Fibroblast of lung (primary cell): ENCODE results near the gene IMPG1. TPM values are rescaled to one million over a fixed set of nuclear protein-coding genes. Genes with fewer than 3 reads are reported as not detected.

Experiments
- DNase-seq, 2 donors: peaks; one replicate each; pipeline versions ENCODE4 v3.0.0 to v3.0.0-alpha.2; 2010; ENCODE audit warnings: low read depth in 2 of 2
- H2AFZ ChIP-seq: 2 replicates; pipeline ENCODE4 v1.5.1; 2012; ENCODE audit warnings: low read length, control low read depth, inconsistent platforms
- H3K27ac ChIP-seq: 2 replicates; pipeline ENCODE4 v1.5.1; 2011; ENCODE audit warnings: low read length, control low read depth; ENCODE audit not compliant: insufficient read depth
- H3K27me3 ChIP-seq: 2 replicates; pipeline ENCODE4 v1.5.1; 2011; ENCODE audit warnings: mild to moderate bottlenecking, low read length; ENCODE audit not compliant: control insufficient read depth, insufficient read depth
- H3K36me3 ChIP-seq: 2 replicates; pipeline ENCODE4 v1.5.1; 2011; ENCODE audit warnings: low read length; ENCODE audit not compliant: control insufficient read depth, insufficient read depth
- H3K4me1 ChIP-seq: 2 replicates; pipeline ENCODE4 v1.5.1; 2011; ENCODE audit warnings: low read length; ENCODE audit not compliant: control insufficient read depth, insufficient read depth; ENCODE audit errors: extremely low read depth
- H3K4me2 ChIP-seq: 2 replicates; pipeline ENCODE4 v1.5.1; 2011; ENCODE audit warnings: low read length, control low read depth; ENCODE audit not compliant: insufficient read depth; ENCODE audit errors: extremely low read depth
- H3K4me3 ChIP-seq, 4 experiments: fragments of 200-600 bp in 1 of 4; sonication (generic) in 1 of 4; replicated peaks in 1 of 4; 2 replicates each; pipeline ENCODE4 v1.5.1; 2011 to 2016; ENCODE audit warnings: low read length in 4 of 4, low read depth in 3 of 4, mild to moderate bottlenecking in 3 of 4, control low read depth in 2 of 4, inconsistent platforms in 1 of 4, mixed read lengths in 1 of 4; ENCODE audit not compliant: insufficient read depth in 1 of 4; ENCODE audit errors: control extremely low read depth in 1 of 4
- H3K79me2 ChIP-seq: 2 replicates; pipeline ENCODE4 v1.5.1; 2012; ENCODE audit warnings: mild to moderate bottlenecking, low read length, inconsistent platforms; ENCODE audit not compliant: control insufficient read depth, insufficient read depth
- H3K9ac ChIP-seq: 2 replicates; pipeline ENCODE4 v1.5.1; 2011; ENCODE audit warnings: mild to moderate bottlenecking, low read length, control low read depth; ENCODE audit not compliant: insufficient read depth
- H3K9me3 ChIP-seq: 2 replicates; pipeline ENCODE4 v1.5.1; 2012; ENCODE audit warnings: low read depth, low read length; ENCODE audit not compliant: control insufficient read depth, insufficient read depth
- H4K20me1 ChIP-seq: 2 replicates; pipeline ENCODE4 v1.5.1; 2011; ENCODE audit warnings: low read length; ENCODE audit not compliant: control insufficient read depth, insufficient read depth; ENCODE audit errors: extremely low read depth
- EZH2 ChIP-seq: IDR thresholded peaks from 2 replicates; pipeline ENCODE4 v1.5.1; 2012; ENCODE audit warnings: low read length, control low read depth, mild to moderate bottlenecking; ENCODE audit errors: missing control alignments
- polyA plus RNA-seq, 2 donors: library from polyadenylated mRNA; depleted of rRNA in 1 of 2; stranded (reverse) in 1 of 2; unstranded in 1 of 2; fragments of >200 nt; gene quantifications; 2 replicates each; pipeline ENCODE4 v1.2.1, GENCODE V29; 2011 to 2012; ENCODE audit warnings: missing spikeins in 1 of 2
- total RNA-seq: library from RNA; depleted of rRNA; stranded (reverse); fragments of >200 nt; gene quantifications from 2 replicates; pipeline ENCODE4 v1.2.1, GENCODE V29; 2014
- TF ChIP-seq, protein P1 (sequence below), 2 donors: IDR thresholded peaks in 1 of 2; conservative IDR thresholded peaks in 1 of 2; 1 replicate in 1 of 2; 2 replicates in 1 of 2; pipeline ENCODE4 v1.5.1; 2011 to 2012; ENCODE audit warnings: low read length in 2 of 2, control low read depth in 1 of 2, inconsistent platforms in 1 of 2, low read depth in 1 of 2, mild to moderate bottlenecking in 1 of 2

IMPG1 gene
- total and polyA plus RNA-seq, 2 donors (not counting 1 experiment from before 2014, with no cell fraction given) = 0.17 TPM; not detected in 1

DNA sequence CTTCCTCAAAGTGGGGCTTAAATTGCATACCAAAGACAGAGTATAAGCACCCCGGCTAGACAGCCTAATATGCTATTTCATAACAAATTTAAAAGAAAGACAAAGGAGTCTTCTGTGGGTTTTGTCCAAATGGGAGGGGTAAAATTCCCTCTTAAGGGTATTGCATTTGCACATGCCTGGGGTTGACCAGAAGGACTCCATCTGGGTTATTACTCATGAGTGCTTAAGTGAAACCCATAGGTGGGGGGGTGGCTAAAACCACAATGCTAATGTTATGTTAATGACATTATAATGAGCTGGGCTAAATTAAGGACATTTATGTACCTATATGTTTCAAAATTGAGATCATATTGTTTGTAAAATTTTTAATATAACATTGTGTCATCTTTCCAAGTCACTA is 15.0 kb downstream of the IMPG1 start:
- H3K36me3 ChIP-seq = no peaks in the 10 kb centered on the region
- TF ChIP-seq, protein P1, sequence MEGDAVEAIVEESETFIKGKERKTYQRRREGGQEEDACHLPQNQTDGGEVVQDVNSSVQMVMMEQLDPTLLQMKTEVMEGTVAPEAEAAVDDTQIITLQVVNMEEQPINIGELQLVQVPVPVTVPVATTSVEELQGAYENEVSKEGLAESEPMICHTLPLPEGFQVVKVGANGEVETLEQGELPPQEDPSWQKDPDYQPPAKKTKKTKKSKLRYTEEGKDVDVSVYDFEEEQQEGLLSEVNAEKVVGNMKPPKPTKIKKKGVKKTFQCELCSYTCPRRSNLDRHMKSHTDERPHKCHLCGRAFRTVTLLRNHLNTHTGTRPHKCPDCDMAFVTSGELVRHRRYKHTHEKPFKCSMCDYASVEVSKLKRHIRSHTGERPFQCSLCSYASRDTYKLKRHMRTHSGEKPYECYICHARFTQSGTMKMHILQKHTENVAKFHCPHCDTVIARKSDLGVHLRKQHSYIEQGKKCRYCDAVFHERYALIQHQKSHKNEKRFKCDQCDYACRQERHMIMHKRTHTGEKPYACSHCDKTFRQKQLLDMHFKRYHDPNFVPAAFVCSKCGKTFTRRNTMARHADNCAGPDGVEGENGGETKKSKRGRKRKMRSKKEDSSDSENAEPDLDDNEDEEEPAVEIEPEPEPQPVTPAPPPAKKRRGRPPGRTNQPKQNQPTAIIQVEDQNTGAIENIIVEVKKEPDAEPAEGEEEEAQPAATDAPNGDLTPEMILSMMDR (conservative IDR thresholded peaks at IDR 0.05 in 1 of 2, IDR thresholded peaks at IDR 0.05 in 1 of 2; ENCODE audit: low read depth in 1 of 2, low read length in 2 of 2) = no peak
- TF ChIP-seq EZH2 = no peak
- DNase-seq = no peak
- no peaks in the 10 kb centered on the region for H3K9me3 ChIP-seq
- no peak overlapping the region for H3K9ac ChIP-seq
- H3K4me3 ChIP-seq = no peak overlapping the region
- no peak overlapping the region for H2AFZ ChIP-seq
- H4K20me1 ChIP-seq = no peaks in the 10 kb centered on the region
- no peak overlapping the region for H3K27ac ChIP-seq
- H3K79me2 ChIP-seq = no peaks in the 10 kb centered on the region
- H3K4me1 ChIP-seq = no peaks in the 10 kb centered on the region
- no peaks in the 10 kb centered on the region for H3K27me3 ChIP-seq
- H3K4me2 ChIP-seq = no peak overlapping the region

DNA sequence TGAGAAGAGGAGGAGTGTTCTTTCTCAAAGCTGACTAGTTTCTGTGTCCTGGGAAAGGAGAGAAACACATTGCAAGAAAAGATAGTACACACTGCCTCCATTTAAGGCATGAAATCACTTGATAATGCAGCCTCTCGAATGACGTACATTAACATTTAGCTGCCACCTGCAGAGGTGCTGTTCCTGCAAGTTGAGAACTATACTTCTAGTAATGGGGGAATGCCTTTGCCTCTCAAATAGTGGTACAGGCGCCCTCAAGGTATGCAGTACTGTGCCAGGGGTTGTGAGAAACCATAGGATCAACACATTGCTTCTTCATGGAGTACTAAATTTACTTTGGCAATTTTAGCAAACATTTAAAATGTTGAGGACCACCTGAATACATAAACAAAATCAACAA is 20.1 kb downstream of the IMPG1 start:
- no peaks in the 10 kb centered on the region for H3K27me3 ChIP-seq
- no peak for DNase-seq
- H3K9me3 ChIP-seq = no peaks in the 10 kb centered on the region
- H3K4me3 ChIP-seq = no peak overlapping the region
- no peaks in the 10 kb centered on the region for H3K36me3 ChIP-seq
- H3K4me2 ChIP-seq = no peak overlapping the region
- no peaks in the 10 kb centered on the region for H3K4me1 ChIP-seq
- H4K20me1 ChIP-seq = no peaks in the 10 kb centered on the region
- no peak overlapping the region for H3K9ac ChIP-seq
- no peak overlapping the region for H3K27ac ChIP-seq
- no peaks in the 10 kb centered on the region for H3K79me2 ChIP-seq
- TF ChIP-seq, protein P1 (conservative IDR thresholded peaks at IDR 0.05 in 1 of 2, IDR thresholded peaks at IDR 0.05 in 1 of 2; ENCODE audit: low read depth in 1 of 2, low read length in 2 of 2) = no peak
- no peak for TF ChIP-seq EZH2
- no peak overlapping the region for H2AFZ ChIP-seq

DNA sequence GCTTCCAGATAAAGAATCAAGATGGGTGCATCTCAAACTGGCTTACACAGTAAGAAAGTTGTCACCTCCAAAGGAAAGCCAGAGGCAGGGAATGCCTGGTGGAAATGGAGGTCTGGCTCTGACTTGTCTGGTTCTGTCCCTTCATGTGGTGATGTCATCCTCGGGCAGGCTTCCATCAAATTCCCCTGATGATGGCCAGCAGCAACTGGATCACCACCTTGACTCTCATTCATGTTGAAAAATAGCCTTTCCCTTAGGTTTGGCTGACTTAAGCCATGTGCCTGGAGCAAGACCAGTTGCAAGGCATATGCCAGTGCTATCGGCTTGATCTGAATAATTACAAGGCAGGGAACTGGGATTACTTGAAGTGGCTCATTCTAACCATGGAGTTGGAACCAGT is 28.8 kb downstream of the IMPG1 start:
- Histone ChIP-seq H3K9me3 (no peaks in the 10 kb centered on the region), H3K4me1 (no peaks in the 10 kb centered on the region), H3K4me3 (no peak overlapping the region), H4K20me1 (no peaks in the 10 kb centered on the region), H3K79me2 (no peaks in the 10 kb centered on the region), H2AFZ (no peak overlapping the region), H3K36me3 (no peaks in the 10 kb centered on the region), H3K27me3 (no peaks in the 10 kb centered on the region), H3K4me2 (no peak overlapping the region), H3K9ac (no peak overlapping the region), H3K27ac (no peak overlapping the region)
- DNase-seq = no peak
- TF ChIP-seq EZH2 = no peak
- TF ChIP-seq, protein P1 (conservative IDR thresholded peaks at IDR 0.05 in 1 of 2, IDR thresholded peaks at IDR 0.05 in 1 of 2; ENCODE audit: low read depth in 1 of 2, low read length in 2 of 2) = no peak
